Naive thymus-derived CD8-positive, alpha-beta T cell (primary cell): Measurements from ENCODE around the gene CCDC185. TPM values are rescaled to one million over a fixed set of nuclear protein-coding genes. Genes with fewer than 3 reads are reported as not detected.
"Not testable (repeated sequence)": the region's sequence is repeated elsewhere in the genome, so short reads cannot be mapped to it uniquely, and the experiment has no call there.

Experiments used
- ATAC-seq, 2 donors: fragments of 150-1000 bp; cut with Tn5 transposase in 1 of 2; sonication (Bioruptor Pico), chemical (Tn5 transposase) in 1 of 2; 1 replicate in 1 of 2; 2 replicates in 1 of 2; pipeline ENCODE4 v1.10.0; 2021; ENCODE audit warnings: mild to moderate bottlenecking in 2 of 2, moderate library complexity in 2 of 2
- POLR2A ChIA-PET: fragments of 350-600 bp; sonication (Branson Sonifier 250); formaldehyde crosslinking; loops from one replicate; lab custom pipeline; 2021; ENCODE audit warnings: antibody characterized with exemption; lab: Charles Lee
- DNase-seq, 10 donors: peaks; one replicate each; pipeline versions ENCODE4 v3.0.0 to v3.0.0-alpha.2; 2020 to 2022
- H3K27ac Mint-ChIP-seq, 10 donors: one replicate each; pipeline ENCODE4 v1.8.0; 2020 to 2022; ENCODE audit warnings: mild to moderate bottlenecking in 10 of 10, mixed read lengths in 10 of 10, moderate library complexity in 4 of 10, inconsistent platforms in 1 of 10
- H3K27me3 Mint-ChIP-seq, 5 donors: one replicate each; pipeline ENCODE4 v1.8.0; 2021 to 2022; ENCODE audit warnings: mixed read lengths in 5 of 5
- H3K36me3 Mint-ChIP-seq, 3 donors: one replicate each; pipeline ENCODE4 v1.8.0; 2020 to 2022; ENCODE audit warnings: mixed read lengths in 3 of 3, mild to moderate bottlenecking in 2 of 3, inconsistent platforms in 1 of 3
- H3K4me1 Mint-ChIP-seq, 4 donors: one replicate each; pipeline ENCODE4 v1.8.0; 2021 to 2022; ENCODE audit warnings: mixed read lengths in 4 of 4
- H3K4me3 Mint-ChIP-seq, 10 donors: one replicate each; pipeline ENCODE4 v1.8.0; 2020 to 2022; ENCODE audit warnings: mild to moderate bottlenecking in 10 of 10, mixed read lengths in 10 of 10, moderate library complexity in 6 of 10, inconsistent platforms in 1 of 10
- H3K9me3 Mint-ChIP-seq, 9 donors: one replicate each; pipeline ENCODE4 v1.8.0; 2020 to 2022; ENCODE audit warnings: mixed read lengths in 9 of 9, mild to moderate bottlenecking in 3 of 9, inconsistent platforms in 1 of 9, moderate library complexity in 1 of 9
- polyA plus RNA-seq, 3 donors: library from polyadenylated mRNA; unstranded; fragments of 300-500 nt; fragmentation: Illumina TruSeq; gene quantifications; one replicate each; pipeline ENCODE4 v1.2.3, GENCODE V29; 2021
- total RNA-seq, 8 experiments: library from RNA in 2 of 8; stranded (reverse) in 2 of 8; gene quantifications; one replicate each; pipeline ENCODE4 v1.2.3 and lab custom pipeline; 2021 to 2026

CCDC185 gene
- total and polyA plus RNA-seq, 5 experiments from 2014 or later, result not detected

- POLR2A ChIA-PET, result interaction anchor here (0.6 kb wide), 1 partner anchor 11 kb away, joined by 3 read pairs; no protein-coding TSS in a partner anchor
- Mint-ChIP-seq H3K4me1 (peaks cover 6 to 18% (median 16%) of the 10 kb centered on the region in 4 donors), H3K27ac (no peak overlapping the region), H3K36me3 (no peaks in the 10 kb centered on the region), H3K4me3 (no peak overlapping the region), H3K27me3 (peaks cover 0 to 20% (median 0%) of the 10 kb centered on the region in 5 donors), H3K9me3 (no peaks in the 10 kb centered on the region)
- ATAC-seq (no peak), DNase-seq (peak in 1 of 10 donors; percentile 18)
Measured at GRCh38 chr1:223358826-223359225, 34.4 kb upstream of the CCDC185 start.

DNA sequence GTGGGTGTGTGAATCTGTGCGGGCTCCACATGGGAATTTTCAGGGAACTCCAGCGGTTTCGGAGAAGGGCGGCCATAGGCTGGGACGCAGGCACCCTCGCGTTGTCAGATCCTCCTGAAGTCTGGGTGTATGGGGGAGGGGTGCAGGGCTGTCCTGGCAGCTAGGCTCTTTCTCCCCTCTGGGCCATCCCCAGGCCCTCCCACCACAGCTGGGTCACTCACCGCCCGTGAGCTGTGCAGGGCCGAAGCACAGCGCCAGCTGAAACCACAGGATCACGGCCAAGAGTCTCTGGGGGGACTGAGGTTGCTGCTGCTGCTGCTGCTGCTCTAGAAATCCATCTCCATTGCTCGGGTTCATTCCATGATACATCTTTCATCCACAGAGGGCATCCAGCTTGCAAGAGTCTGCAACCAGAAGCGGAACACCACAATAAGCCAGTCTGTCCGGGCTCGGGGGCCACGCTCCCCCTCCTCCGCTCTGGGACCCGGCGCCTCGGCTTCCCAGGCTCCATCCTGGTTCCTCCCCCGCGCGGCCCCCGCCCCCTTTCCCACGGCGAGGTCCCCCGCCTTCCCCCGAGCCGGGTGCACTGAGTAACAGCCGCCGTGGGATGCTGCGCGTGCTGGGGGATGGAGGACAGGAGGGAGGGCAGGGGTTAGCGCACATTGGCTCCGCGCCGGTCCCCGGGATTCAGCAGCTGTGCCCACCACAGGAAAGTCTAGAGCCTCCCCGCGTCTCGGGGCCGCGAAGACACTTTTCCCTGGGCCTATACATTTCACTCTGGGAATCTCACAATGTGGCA is 30.0 kb upstream of the CCDC185 start:
- peak; percentile 41 to 51 for ATAC-seq
- peaks cover 0 to 25% (median 0%) of the 10 kb centered on the region in 5 donors for H3K27me3 Mint-ChIP-seq
- H3K4me3 Mint-ChIP-seq, result peak overlapping the region; percentile 88 to 94 (median 92)
- H3K9me3 Mint-ChIP-seq, result peaks cover 0 to 4% (median 0%) of the 10 kb centered on the region in 9 donors
- peaks cover 6 to 26% (median 21%) of the 10 kb centered on the region in 4 donors for H3K4me1 Mint-ChIP-seq
- no peaks in the 10 kb centered on the region for H3K36me3 Mint-ChIP-seq
- peak in 7 of 10 donors; percentile 5 to 33 (median 27) for DNase-seq
- POLR2A ChIA-PET, result interaction anchor here (0.7 to 1.2 kb wide), 3 partner anchors 11 to 220 kb away, joined by 3 to 9 read pairs (median 3); partner anchors contain the start of gene TLR5
- peak overlapping the region in 6 of 10 donors; percentile 63 to 85 (median 81) for H3K27ac Mint-ChIP-seq

DNA sequence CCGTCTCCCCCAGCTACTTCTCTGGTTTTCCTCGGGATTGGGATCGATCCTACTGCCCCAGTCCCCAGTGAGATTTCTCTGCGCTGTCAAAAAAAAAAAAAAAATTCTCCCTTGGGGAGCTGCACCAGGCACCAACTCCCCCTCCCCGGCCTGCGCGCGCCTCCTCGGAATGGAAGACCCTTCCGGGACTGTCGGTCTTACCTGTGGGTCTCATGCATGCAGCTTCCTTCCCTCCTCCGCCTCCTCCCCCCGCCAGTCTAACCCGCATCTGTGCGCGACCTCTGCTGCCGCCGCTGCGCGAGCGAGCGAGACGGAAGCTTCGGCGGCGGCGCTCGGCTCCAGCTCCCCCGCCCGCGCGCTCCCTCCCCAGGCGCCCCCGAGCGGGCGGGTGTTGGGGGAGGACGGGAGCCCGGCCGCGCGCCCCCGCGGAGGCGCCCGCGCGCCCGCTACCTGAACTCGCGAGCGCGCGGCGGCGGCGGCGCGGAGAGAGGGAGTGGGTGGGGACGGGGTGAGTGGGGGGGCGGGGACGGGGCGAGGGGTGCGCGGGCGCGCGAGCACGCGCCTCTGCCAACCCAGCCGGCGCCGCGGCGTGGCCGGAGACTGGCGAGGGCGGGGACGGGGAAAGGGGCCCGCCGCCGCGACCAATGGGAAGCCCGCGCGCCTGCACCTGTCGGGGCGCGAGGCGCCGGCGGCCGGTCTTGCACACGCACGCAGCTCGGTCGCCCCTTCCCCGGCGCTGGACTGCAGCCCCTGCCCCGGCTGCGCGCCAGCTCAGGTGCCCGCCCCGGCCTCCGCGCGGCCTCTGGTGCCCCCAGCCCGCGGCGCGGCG is 29.1 kb upstream of the CCDC185 start, which contains the start of gene SUSD4:
TSS of gene SUSD4 (minus strand) at position 321 of the 829 bp plus-strand sequence. CDS start 751 bp downstream, outside the sequence.
- H3K27ac Mint-ChIP-seq, result peak within 1 kb of the TSS in 8 of 10 donors; percentile 63 to 85 (median 81)
- no peaks in the 10 kb centered on the region for H3K36me3 Mint-ChIP-seq
- DNase-seq (peak; percentile 59 to 84 (median 74)), ATAC-seq (peak; percentile 78 to 87)
- peaks cover 6 to 26% (median 21%) of the 10 kb centered on the region in 4 donors for H3K4me1 Mint-ChIP-seq
- POLR2A ChIA-PET, result interaction anchor here (0.7 to 1.2 kb wide), 4 partner anchors 10 to 221 kb away, joined by 3 to 9 read pairs (median 4); partner anchors contain the start of gene TLR5
- H3K9me3 Mint-ChIP-seq, result peaks cover 0 to 4% (median 0%) of the 10 kb centered on the region in 9 donors
- peaks cover 0 to 25% (median 0%) of the 10 kb centered on the region in 5 donors for H3K27me3 Mint-ChIP-seq
- peak within 1 kb of the TSS; percentile 88 to 94 (median 92) for H3K4me3 Mint-ChIP-seq

DNA sequence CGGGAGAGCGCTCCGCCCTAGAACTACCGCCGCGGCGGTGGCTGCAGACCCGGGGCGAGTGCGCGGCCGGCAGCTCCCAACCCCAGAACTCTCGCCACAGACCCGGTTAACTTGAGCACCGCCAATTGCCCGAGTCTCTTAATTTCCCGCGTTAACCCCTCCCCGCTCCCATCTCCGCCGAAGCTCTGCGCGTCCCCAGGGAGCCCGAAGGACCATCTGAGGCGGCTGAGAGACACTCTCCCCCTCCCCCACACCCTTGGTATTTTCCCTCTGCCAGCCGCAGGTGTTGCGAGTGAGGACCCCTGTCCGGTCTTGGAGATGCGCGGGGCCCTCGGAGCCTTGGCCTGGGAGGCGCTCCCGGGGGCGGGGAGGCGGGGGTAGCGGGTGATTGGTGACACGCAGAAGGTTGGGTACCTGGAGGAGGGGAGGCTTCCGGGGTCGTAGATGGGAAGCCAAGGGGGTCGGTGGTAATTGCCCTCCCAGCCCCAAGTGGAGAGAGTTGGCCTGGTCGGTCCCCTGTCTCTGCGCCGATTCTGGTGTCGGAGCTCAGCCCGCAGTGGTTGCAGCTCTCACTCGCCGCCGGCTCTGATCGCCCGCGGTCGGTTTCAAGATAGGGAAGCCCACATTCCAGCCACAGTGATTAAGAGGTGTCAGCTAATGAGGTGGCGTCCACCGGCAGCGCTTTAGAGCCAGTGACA is 28.4 kb upstream of the CCDC185 start:
- H3K4me3 Mint-ChIP-seq, result peak overlapping the region; percentile 77 to 93 (median 82)
- H3K27me3 Mint-ChIP-seq, result peaks cover 0 to 25% (median 0%) of the 10 kb centered on the region in 5 donors
- ATAC-seq, result peak; percentile 1 to 5
- peaks cover 6 to 26% (median 21%) of the 10 kb centered on the region in 4 donors for H3K4me1 Mint-ChIP-seq
- peak overlapping the region in 5 of 10 donors; percentile 4 to 66 (median 53) for H3K27ac Mint-ChIP-seq
- POLR2A ChIA-PET, result interaction anchor here (0.6 kb wide), 1 partner anchor 10 kb away, joined by 3 read pairs; no protein-coding TSS in a partner anchor
- peaks cover 0 to 4% (median 0%) of the 10 kb centered on the region in 9 donors for H3K9me3 Mint-ChIP-seq
- no peaks in the 10 kb centered on the region for H3K36me3 Mint-ChIP-seq
- DNase-seq, result peak in 6 of 10 donors; percentile 7 to 29 (median 22)

DNA sequence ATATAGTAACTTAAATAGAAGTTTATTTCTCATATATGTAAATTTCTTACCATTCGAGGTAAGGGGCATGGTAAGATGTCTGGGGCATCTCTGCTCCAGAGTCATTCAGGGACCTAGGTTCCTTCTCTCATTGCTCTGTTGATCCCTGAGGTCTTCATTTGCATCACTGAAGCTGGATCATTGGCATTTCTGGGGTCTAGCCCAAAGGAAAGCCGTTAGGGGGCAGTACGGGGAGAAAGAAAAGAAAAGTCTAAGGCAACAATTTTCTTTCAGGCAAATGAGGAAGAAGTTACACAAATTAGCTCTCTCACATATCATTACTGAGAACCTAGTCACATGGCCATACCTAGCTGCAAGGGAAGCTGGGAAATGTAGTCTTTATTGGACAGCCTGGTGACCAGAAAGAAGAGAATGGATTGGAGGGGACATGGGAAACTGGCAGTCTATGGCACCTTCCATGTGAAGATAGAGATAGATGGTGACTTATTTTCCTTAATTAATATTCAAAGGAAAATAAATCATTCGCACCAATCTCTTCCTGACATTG is 19.1 kb upstream of the CCDC185 start:
- no peak for ATAC-seq
- no peak overlapping the region for H3K4me3 Mint-ChIP-seq
- no peak for DNase-seq
- peaks cover 0 to 15% (median 8%) of the 10 kb centered on the region in 5 donors for H3K27me3 Mint-ChIP-seq
- peaks cover 0 to 18% (median 6%) of the 10 kb centered on the region in 3 donors for H3K36me3 Mint-ChIP-seq
- H3K27ac Mint-ChIP-seq, result no peak overlapping the region
- H3K9me3 Mint-ChIP-seq, result peaks cover 0 to 16% (median 15%) of the 10 kb centered on the region in 9 donors
- POLR2A ChIA-PET, result interaction anchor here (0.8 kb wide), 1 partner anchor 10 kb away, joined by 3 read pairs; the partner anchor contains the start of gene SUSD4
- no peaks in the 10 kb centered on the region for H3K4me1 Mint-ChIP-seq

- peaks cover 0 to 14% (median 6%) of the 10 kb centered on the region in 3 donors for H3K36me3 Mint-ChIP-seq
- DNase-seq, result no peak
- H3K4me3 Mint-ChIP-seq, result no peak overlapping the region
- no peak for ATAC-seq
- POLR2A ChIA-PET, result no interaction called here
- H3K4me1 Mint-ChIP-seq, result peaks cover 0 to 4% (median 0%) of the 10 kb centered on the region in 4 donors
- H3K27me3 Mint-ChIP-seq, result peaks cover 0 to 22% (median 6%) of the 10 kb centered on the region in 5 donors
- no peak overlapping the region for H3K27ac Mint-ChIP-seq
- H3K9me3 Mint-ChIP-seq, result peaks cover 0 to 15% (median 12%) of the 10 kb centered on the region in 9 donors
Measured at GRCh38 chr1:223378754-223379153, 14.5 kb upstream of the CCDC185 start.

- H3K27me3 Mint-ChIP-seq, result peaks cover 8 to 21% (median 16%) of the 10 kb centered on the region in 5 donors
- ATAC-seq, result no peak
- H3K4me3 Mint-ChIP-seq, result no peak overlapping the region
- POLR2A ChIA-PET, result interaction anchor here (0.6 kb wide), 1 partner anchor 15 kb away, joined by 3 read pairs; no protein-coding TSS in a partner anchor
- no peaks in the 10 kb centered on the region for H3K36me3 Mint-ChIP-seq
- peaks cover 0 to 6% (median 0%) of the 10 kb centered on the region in 4 donors for H3K4me1 Mint-ChIP-seq
- peaks cover 0 to under 1% (median 0%) of the 10 kb centered on the region in 9 donors for H3K9me3 Mint-ChIP-seq
- no peak for DNase-seq
- H3K27ac Mint-ChIP-seq, result no peak overlapping the region
Measured at GRCh38 chr1:223386013-223386412, 7.2 kb upstream of the CCDC185 start.

- Mint-ChIP-seq H3K36me3 (peaks cover 0 to 3% (median 3%) of the 10 kb centered on the region in 3 donors), H3K9me3 (peaks cover 0 to 18% (median 3%) of the 10 kb centered on the region in 9 donors), H3K27me3 (peaks cover 19 to 55% (median 31%) of the 10 kb centered on the region in 5 donors), H3K27ac (no peak overlapping the region), H3K4me3 (no peak overlapping the region), H3K4me1 (peaks cover 1 to 7% (median 3%) of the 10 kb centered on the region in 4 donors)
- DNase-seq, result no peak
- ATAC-seq, result no peak
- POLR2A ChIA-PET, result no interaction called here
Measured at GRCh38 chr1:223390618-223391017, 2.6 kb upstream of the CCDC185 start.

GRCh38 chr1:223394242-223394641 is 1.0 kb downstream of the CCDC185 start:
- peaks cover 0 to 7% (median 3%) of the 10 kb centered on the region in 4 donors for H3K4me1 Mint-ChIP-seq
- H3K36me3 Mint-ChIP-seq, result peaks cover 0 to 3% (median 3%) of the 10 kb centered on the region in 3 donors
- DNase-seq (no peak), ATAC-seq (no peak)
- POLR2A ChIA-PET, result no interaction called here
- no peak overlapping the region for H3K27ac Mint-ChIP-seq
- peaks cover 19 to 52% (median 28%) of the 10 kb centered on the region in 5 donors for H3K27me3 Mint-ChIP-seq
- peaks cover 0 to 18% (median 3%) of the 10 kb centered on the region in 9 donors for H3K9me3 Mint-ChIP-seq
- no peak overlapping the region for H3K4me3 Mint-ChIP-seq

- Mint-ChIP-seq H3K27me3 (peaks cover 17 to 47% (median 25%) of the 10 kb centered on the region in 5 donors), H3K27ac (no peak overlapping the region), H3K36me3 (peaks cover 0 to 3% (median 3%) of the 10 kb centered on the region in 3 donors), H3K4me3 (no peak overlapping the region), H3K9me3 (peaks cover 0 to 18% (median 3%) of the 10 kb centered on the region in 9 donors), H3K4me1 (peaks cover 0 to 7% (median 3%) of the 10 kb centered on the region in 4 donors)
- POLR2A ChIA-PET, result no interaction called here
- DNase-seq (no peak), ATAC-seq (no peak)
Measured at GRCh38 chr1:223394706-223395105, 1.5 kb downstream of the CCDC185 start.

DNA sequence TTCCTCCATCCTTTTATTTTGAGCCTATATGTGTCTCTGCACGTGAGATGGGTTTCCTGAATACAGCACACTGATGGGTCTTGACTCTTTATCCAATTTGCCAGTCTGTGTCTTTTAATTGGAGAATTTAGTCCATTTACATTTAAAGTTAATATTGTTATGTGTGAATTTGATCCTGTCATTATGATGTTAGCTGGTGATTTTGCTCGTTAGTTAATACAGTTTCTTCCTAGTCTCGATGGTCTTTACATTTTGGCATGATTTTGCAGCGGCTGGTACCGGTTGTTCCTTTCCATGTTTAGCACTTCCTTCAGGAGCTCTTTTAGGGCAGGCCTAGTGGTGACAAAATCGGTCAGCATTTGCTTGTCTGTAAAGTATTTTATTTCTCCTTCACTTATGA is 6.2 kb downstream of the CCDC185 start:
- POLR2A ChIA-PET, DNase-seq, ATAC-seq, H3K4me3 Mint-ChIP-seq, H3K27ac Mint-ChIP-seq, H3K27me3 Mint-ChIP-seq, H3K36me3 Mint-ChIP-seq: not testable (repeated sequence)
- Mint-ChIP-seq H3K4me1 (peaks cover 0 to 24% (median 8%) of the 10 kb centered on the region in 4 donors), H3K9me3 (peaks cover 0 to 14% (median 5%) of the 10 kb centered on the region in 9 donors)
